Measurements from ENCODE around the gene DOCK8. TPM values are rescaled to one million over a fixed set of nuclear protein-coding genes. Genes with fewer than 3 reads are reported as not detected.

The DOCK8 gene
- total RNA-seq, 2 donors from 2014 or later: 18.7 to 19.3 TPM

- no peak overlapping the region for H3K27ac ChIP-seq
- H3K4me1 ChIP-seq (ENCODE audit: control insufficient read depth in 1 of 2, low read depth in 2 of 2): no peaks in the 10 kb centered on the region
- no peaks in the 10 kb centered on the region for H3K27me3 ChIP-seq (replicated peaks; ENCODE audit: insufficient read depth)
- DNase-seq (ENCODE audit: low spot score) (no peak), ATAC-seq (ENCODE audit: insufficient number of reproducible peaks, low FRiP score, low read depth) (no peak)
- TF ChIP-seq CTCF (IDR thresholded peaks at IDR 0.05): no peak
- H3K9me3 ChIP-seq: no peaks in the 10 kb centered on the region
- no peaks in the 10 kb centered on the region for H3K36me3 ChIP-seq
- no peak overlapping the region for H3K4me3 ChIP-seq
These were observed 98.1 kb downstream of the DOCK8 start for GRCh38 chr9:312596-313320.

GRCh38 chr9:316382-316965, 101.8 kb downstream of the DOCK8 start:
- no peak for TF ChIP-seq CTCF (IDR thresholded peaks at IDR 0.05)
- no peaks in the 10 kb centered on the region for H3K27me3 ChIP-seq (replicated peaks; ENCODE audit: insufficient read depth)
- no peak overlapping the region for H3K4me3 ChIP-seq
- H3K4me1 ChIP-seq (ENCODE audit: control insufficient read depth in 1 of 2, low read depth in 2 of 2): no peaks in the 10 kb centered on the region
- ATAC-seq (ENCODE audit: insufficient number of reproducible peaks, low FRiP score, low read depth): no peak
- no peak for DNase-seq (ENCODE audit: low spot score)
- no peaks in the 10 kb centered on the region for H3K9me3 ChIP-seq
- H3K27ac ChIP-seq: no peak overlapping the region
- H3K36me3 ChIP-seq: no peaks in the 10 kb centered on the region

GRCh38 chr9:318646-319045, 104.0 kb downstream of the DOCK8 start:
- H3K4me3 ChIP-seq: no peak overlapping the region
- DNase-seq (ENCODE audit: low spot score) (no peak), ATAC-seq (ENCODE audit: insufficient number of reproducible peaks, low FRiP score, low read depth) (no peak)
- no peak overlapping the region for H3K27ac ChIP-seq
- H3K27me3 ChIP-seq (replicated peaks; ENCODE audit: insufficient read depth): no peaks in the 10 kb centered on the region
- no peaks in the 10 kb centered on the region for H3K4me1 ChIP-seq (ENCODE audit: control insufficient read depth in 1 of 2, low read depth in 2 of 2)
- H3K9me3 ChIP-seq: no peaks in the 10 kb centered on the region
- no peak for TF ChIP-seq CTCF (IDR thresholded peaks at IDR 0.05)
- no peaks in the 10 kb centered on the region for H3K36me3 ChIP-seq

GRCh38 chr9:324971-325370, 110.3 kb downstream of the DOCK8 start:
- DNase-seq (ENCODE audit: low spot score) (no peak), ATAC-seq (ENCODE audit: insufficient number of reproducible peaks, low FRiP score, low read depth) (no peak)
- TF ChIP-seq CTCF (IDR thresholded peaks at IDR 0.05): no peak
- no peaks in the 10 kb centered on the region for H3K27me3 ChIP-seq (replicated peaks; ENCODE audit: insufficient read depth)
- no peaks in the 10 kb centered on the region for H3K36me3 ChIP-seq
- H3K4me1 ChIP-seq (ENCODE audit: control insufficient read depth in 1 of 2, low read depth in 2 of 2): no peaks in the 10 kb centered on the region
- H3K9me3 ChIP-seq: no peaks in the 10 kb centered on the region
- no peak overlapping the region for H3K4me3 ChIP-seq
- no peak overlapping the region for H3K27ac ChIP-seq

- no peak overlapping the region for H3K27ac ChIP-seq
- H3K9me3 ChIP-seq: no peaks in the 10 kb centered on the region
- H3K27me3 ChIP-seq (replicated peaks; ENCODE audit: insufficient read depth): no peaks in the 10 kb centered on the region
- ATAC-seq (ENCODE audit: insufficient number of reproducible peaks, low FRiP score, low read depth) (no peak), DNase-seq (ENCODE audit: low spot score) (no peak)
- H3K36me3 ChIP-seq: no peaks in the 10 kb centered on the region
- no peak for TF ChIP-seq CTCF (IDR thresholded peaks at IDR 0.05)
- no peaks in the 10 kb centered on the region for H3K4me1 ChIP-seq (ENCODE audit: control insufficient read depth in 1 of 2, low read depth in 2 of 2)
- no peak overlapping the region for H3K4me3 ChIP-seq
These were observed 112.0 kb downstream of the DOCK8 start for GRCh38 chr9:326667-327066.
